GM18519 (cell line): ENCODE data around the gene CPS1.

Source experiments
- ATAC-seq: cut with Tn5 transposase; IDR thresholded peaks from one replicate; pipeline ENCODE4 v1.9.1; 2021; ENCODE audit warnings: mild to moderate bottlenecking, moderate library complexity; ENCODE audit not compliant: unreplicated experiment, low FRiP score

Gene CPS1

GRCh38 chr2:210598219-210598618 is 41.8 kb downstream of the CPS1 start:
- ATAC-seq: no peak

- ATAC-seq: no peak
Observed at GRCh38 chr2:210599476-210599875, 43.1 kb downstream of the CPS1 start.

GRCh38 chr2:210604666-210605065 is 48.3 kb downstream of the CPS1 start:
- no peak for ATAC-seq

DNA sequence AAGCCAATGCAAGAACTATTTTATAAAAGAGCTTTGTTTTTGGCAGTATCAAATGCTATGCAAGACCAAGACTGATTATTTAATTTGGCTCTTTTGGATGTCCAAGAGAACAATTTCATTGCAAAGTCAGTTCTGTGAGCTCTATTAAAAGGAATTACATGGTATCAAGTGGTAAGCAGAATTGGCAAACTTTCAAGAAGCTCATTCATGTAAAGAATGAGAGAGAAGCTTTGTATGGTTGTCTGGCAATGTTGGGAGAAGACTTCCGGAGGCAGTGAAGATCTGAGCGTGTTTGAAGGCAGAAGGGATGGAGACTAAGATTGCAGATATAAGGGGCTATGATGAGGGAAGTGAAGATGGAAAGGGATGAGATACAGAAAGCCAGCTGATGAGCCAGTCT is 49.6 kb downstream of the CPS1 start:
- no peak for ATAC-seq

DNA sequence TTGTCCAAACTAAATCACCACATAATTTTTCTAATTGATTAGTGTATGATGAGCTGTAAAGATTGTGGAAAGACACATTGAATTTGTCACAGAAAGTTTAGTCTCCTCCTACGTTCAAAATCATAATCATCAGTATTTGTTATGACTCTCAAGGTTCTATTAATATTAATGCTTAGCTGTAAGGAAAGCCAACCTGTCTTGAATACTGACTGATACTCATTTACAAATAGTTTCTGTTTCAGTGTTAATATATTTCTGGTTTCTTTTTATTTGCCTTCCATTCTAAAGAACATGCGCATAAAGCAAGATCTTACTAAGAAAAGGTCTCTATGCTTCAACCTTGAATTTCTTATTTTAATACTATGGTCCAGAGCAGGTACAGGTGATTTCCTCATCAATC is 55.1 kb downstream of the CPS1 start:
- ATAC-seq: peak; percentile 78

DNA sequence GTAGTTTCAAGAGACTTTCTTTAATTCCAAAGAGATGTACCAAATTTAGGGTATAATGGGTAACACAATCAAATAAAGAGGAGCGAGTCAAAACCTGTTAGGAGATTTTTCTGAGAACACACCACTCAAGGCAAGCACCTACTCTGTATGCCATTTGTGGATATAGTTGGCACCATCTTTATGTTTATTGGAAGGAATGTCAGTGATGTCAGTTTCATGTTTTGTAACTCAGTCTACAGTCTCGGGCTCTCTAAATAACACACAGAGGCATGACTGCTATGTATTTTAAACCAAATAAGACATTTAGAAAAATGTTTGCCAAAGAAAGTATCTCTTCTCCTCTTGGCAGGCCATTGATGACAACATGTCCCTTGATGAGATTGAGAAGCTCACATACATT is 59.7 kb downstream of the CPS1 start:
- no peak for ATAC-seq

GRCh38 chr2:210617318-210617717 is 60.9 kb downstream of the CPS1 start:
- no peak for ATAC-seq

GRCh38 chr2:210617732-210618330 is 61.4 kb downstream of the CPS1 start:
- peak; percentile 80 for ATAC-seq

- no peak for ATAC-seq
Observed at GRCh38 chr2:210620456-210620855, 64.1 kb downstream of the CPS1 start.

DNA sequence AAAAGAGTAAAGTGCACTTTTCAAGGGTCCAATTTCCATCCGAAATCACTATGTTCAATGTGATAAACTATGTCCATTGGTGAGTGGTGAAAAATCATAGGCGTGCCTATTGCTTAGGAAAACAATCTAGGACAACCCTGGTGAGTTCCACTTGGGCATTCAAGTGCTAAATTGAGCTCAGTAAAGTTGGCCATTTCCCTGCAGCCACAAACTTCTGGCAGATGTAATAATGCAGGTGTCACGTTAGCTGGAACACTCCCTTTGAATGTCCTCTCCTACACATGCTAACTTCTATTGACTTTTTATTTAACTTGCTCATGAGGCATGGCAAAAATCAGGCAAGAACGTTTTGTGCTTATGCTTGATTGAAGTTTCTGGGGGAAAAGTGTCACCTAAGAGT is 67.1 kb downstream of the CPS1 start:
- no peak for ATAC-seq

DNA sequence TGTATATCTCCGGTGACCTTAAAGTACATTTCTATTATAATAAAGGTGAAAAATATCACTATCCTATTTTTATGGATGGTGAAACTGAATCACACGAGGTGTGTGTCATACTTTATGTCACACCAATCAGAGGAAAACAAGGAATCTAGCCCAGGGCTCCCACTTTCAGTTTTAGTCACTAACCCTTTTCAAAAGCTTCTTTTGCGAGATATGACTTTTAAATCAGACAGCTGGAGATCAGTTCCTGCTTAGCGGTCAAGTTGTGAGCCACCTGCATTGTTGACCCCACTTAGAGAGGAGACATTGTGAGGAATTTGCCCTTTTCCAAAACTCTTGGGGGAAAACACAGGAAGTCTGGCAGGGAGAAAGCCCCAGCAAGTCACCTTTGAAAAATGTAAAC is 70.5 kb downstream of the CPS1 start:
- no peak for ATAC-seq

DNA sequence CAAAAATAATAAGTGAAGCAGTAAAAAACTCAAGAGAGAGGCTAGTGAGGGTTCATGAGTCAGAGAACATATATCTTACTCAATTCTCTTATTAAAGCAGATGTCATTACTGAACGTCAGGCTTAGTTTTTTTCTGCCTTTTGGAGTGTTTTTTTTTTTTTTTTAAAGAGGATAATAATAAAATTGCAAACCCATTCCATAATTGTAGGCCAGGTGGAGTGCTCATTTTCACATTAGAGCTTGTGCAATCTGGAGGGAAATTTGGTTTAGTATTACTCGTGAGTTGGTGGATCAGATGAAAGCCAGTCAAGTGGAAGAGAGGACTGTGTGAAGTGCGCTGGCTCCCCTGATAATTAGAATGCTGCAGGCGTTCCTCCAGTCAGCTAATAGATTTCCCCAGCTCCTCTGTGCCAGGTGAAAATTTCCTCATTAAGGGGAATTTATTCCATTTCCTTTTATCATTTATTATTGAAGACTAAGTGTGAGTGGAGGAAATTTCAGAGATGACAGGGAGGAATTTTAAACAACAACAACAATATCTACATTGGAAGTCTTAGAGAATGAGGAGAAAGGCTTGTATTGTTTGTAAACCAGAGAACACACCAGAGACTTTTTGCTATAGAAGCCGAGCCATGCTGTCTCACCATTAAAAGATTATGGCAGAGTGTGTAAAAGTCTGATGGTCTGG is 74.6 kb downstream of the CPS1 start:
- no peak for ATAC-seq

GRCh38 chr2:210633699-210634098 is 77.3 kb downstream of the CPS1 start:
- no peak for ATAC-seq

DNA sequence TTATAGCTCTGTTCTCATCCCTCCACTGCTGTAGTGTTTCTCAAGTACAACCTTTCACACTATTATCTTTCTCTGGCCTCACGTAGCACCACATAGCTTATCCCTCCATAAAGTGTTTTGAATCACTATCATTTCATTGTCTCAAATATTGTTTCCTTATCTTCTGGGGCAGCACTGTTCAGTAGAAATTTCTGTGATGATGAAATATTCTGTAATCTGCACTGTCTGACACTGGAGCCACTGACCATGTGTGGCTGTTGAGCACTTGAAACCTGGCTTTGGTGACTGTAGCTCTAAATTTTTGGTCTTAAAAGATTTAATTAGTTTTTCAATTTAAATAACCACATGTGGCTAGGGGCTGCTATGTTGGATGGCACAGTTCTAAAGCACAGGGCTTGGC is 78.9 kb downstream of the CPS1 start:
- no peak for ATAC-seq

GRCh38 chr2:210642333-210642732 is 85.9 kb downstream of the CPS1 start:
- ATAC-seq: no peak

DNA sequence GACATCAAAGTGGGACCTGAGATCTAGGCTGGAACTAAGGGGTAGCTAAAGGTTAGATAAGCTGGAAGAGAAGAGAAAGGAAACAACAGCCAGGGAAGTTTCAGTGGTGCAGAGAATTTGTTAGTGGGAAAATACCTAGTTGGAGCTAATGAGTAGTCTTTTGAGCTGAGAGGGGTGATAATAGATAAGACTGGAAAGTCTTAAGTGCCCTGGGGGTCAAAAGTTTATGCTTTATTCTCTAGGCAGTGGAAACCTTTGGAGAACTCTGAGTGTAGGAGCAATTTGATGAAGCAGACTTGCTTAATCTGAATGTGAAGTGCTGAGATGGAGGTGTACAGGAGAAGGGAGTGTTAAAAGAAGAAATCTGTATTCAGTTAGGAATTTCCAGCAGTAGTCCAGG is 90.8 kb downstream of the CPS1 start:
- no peak for ATAC-seq

DNA sequence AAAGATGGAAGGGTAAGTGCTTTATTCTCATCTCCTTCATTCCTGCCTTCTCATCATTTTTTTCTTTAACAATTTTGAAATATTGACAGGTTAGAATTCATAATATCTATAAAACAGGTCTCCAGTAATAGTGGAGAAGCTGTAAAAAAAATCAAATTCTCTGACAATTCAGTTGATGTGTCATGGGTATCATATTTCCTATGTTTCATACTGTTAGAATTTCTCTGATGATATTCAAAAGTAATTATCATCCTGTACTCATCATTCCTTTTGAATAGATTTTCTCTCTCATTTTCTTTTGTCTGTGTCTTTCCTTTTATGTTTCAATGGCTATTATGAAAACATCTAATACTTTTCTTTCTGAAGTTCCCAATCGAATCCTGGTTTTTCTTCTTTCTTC is 97.7 kb downstream of the CPS1 start:
- ATAC-seq: no peak

DNA sequence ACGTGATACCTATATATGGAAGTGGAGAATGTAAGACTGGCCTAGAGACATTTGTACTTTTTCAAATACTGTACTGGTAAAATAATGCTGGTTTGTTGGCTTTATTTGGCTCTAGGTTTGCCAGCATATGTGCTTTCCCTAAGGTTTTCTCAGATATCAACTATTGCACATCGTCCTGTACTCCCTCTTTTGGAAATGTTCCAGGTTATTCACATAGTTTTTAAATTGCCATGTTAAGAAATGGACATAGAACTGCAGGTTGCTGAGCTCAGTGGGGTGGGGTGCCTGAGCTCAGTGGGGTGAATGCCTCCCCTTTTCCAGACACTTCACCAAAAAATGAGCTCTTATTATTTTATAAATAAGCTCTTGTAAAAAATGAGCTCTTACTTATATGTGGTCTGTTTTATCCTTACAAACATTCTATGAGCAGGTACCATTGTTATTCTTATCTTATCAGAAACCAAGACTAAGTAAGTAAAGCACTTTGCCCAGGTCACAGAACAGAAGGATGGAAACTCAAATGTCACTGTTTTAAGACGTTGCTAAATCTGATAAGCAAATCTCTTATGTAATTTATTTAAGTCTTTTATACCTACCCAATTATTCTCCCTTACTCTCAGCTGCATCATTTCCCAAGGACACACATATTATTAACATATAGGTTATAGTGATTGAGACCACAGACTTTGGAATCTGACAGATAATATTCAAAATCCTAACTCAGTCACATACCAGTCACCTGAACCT is 99.0 kb downstream of the CPS1 start:
- no peak for ATAC-seq

- ATAC-seq: no peak
Observed at GRCh38 chr2:210657874-210658273, 101.5 kb downstream of the CPS1 start.

GRCh38 chr2:210660751-210661150 is 104.4 kb downstream of the CPS1 start:
- no peak for ATAC-seq

- no peak for ATAC-seq
Observed at GRCh38 chr2:210662560-210662959, 106.2 kb downstream of the CPS1 start.

DNA sequence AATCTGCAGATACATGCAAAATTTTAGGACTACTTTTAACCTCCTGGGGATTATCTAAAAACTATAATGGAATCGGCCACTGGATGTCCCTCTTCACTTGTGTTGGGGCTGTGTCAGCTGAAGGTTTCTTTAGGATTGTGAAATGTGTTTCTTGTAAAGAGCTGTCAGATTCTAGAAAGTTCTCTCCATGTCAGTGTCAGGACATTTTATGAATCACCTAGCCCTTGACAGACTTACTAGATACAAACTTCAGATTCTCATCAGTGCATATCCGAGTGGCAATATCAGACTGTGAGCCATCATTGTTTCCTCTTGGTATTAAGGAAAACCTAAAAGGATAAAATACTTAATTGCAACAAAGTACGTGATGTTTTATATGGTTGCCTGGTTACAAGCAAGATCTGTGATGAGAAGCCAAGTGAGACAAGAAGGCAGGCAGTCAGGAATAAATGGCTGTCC is 107.3 kb downstream of the CPS1 start:
- ATAC-seq: no peak
